Cardiac muscle cell (in vitro differentiated cells and primary cell): ENCODE measurements around the gene ZNF430. TPM values are rescaled to one million over a fixed set of nuclear protein-coding genes. Genes with fewer than 3 reads are reported as not detected.

Source experiments
- DNase-seq, 2 donors: peaks; one replicate each; pipeline versions ENCODE4 v3.0.0 to v3.0.0-alpha.2; 2010 to 2017; ENCODE audit warnings: low read depth in 1 of 2, low spot score in 1 of 2
- H3K27ac ChIP-seq: fragments of 200-600 bp; sonication (generic); 2 replicates; pipeline ENCODE4 v1.5.1; 2016
- H3K27me3 ChIP-seq: fragments of 200-600 bp; sonication (generic); 2 replicates; pipeline ENCODE4 v1.6.0; 2016; ENCODE audit warnings: control low read depth
- H3K36me3 ChIP-seq: fragments of 200-600 bp; sonication (generic); 2 replicates; pipeline ENCODE4 v1.5.1; 2016; ENCODE audit warnings: control low read depth
- H3K4me1 ChIP-seq: fragments of 200-600 bp; sonication (generic); 2 replicates; pipeline ENCODE4 v1.8.1; 2017; ENCODE audit warnings: low read depth, mild to moderate bottlenecking, mixed run types
- H3K4me3 ChIP-seq: fragments of 200-600 bp; sonication (generic); 2 replicates; pipeline ENCODE4 v1.5.1; 2016; ENCODE audit warnings: mild to moderate bottlenecking
- H3K9me3 ChIP-seq: fragments of 200-600 bp; sonication (generic); 2 replicates; pipeline ENCODE4 v1.5.1; 2017; ENCODE audit warnings: low read depth, mild to moderate bottlenecking, control low read depth
- polyA plus RNA-seq: library from polyadenylated mRNA; unstranded; fragments of >200 nt; fragmentation: Nextera tagmentation; extraction: Ambion mirVana; gene quantifications from 2 replicates; pipeline ENCODE4 v1.2.1, GENCODE V29; 2016
- total RNA-seq: library from RNA; depleted of rRNA; stranded (reverse); fragments of >200 nt; gene quantifications from 2 replicates; pipeline ENCODE4 v1.2.3, GENCODE V29; 2016
- TF ChIP-seq, protein P1 (sequence below): IDR thresholded peaks from 2 replicates; pipeline ENCODE4 v1.5.1; 2012; ENCODE audit warnings: low read depth, mild to moderate bottlenecking, low read length

Gene ZNF430
- total and polyA plus RNA-seq, 2 experiments from 2014 or later, result 6.3 to 12.0 TPM

DNA sequence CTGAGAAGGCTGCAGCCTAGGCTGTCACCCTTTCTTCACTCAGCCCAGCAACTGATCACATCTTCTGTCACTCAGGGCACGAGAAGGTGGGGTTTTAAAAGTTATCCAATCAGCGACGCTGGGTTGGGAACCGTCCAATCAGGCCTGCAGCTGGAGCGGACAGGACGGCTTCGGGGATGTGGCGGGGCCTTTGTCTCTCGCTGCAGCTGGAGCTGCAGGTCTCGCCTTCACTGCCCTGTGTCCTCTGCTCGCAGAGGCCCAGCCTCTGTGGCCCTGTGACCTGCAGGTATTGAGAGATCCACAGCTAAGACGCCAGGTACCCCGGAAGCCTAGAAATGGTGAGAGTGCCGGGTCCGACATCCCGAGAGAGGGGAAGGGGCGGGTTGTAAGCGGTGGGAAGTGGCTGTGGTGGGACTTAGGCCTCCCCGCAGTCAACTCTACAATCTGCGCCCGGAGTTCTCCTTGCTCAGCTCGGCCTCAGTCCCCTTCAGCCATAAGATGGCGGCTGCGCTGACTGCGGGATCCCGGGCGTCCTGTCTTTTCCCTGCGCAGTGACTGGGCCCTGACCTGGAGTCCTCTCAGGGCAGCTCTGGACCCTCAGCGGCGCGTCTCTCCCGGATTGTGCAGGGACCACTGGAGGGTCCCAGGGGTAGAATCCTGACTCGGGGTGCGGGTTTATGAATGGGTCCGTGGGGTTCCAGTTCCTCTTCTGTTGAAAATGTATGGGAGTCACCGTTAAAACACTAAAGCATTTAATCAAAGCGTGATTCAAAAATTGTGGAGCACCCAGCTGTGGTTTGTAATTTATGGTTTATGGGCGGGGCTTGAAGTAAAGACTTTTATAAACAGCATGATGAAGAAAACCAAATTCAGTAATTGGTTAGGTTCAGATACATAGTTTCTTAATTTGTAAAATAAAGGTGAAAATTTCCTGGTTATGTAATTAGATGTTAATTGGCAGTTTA lies 61.8 kb downstream of the ZNF430 start, which contains the start of gene ZNF714:
TSS of gene ZNF714 (plus strand) at position 193 of the 965 bp plus-strand sequence. CDS start 16,066 bp downstream, outside the sequence.
- Histone ChIP-seq H3K36me3 (no peaks in the 10 kb centered on the region), H3K27ac (peak within 1 kb of the TSS; percentile 95), H3K9me3 (no peaks in the 10 kb centered on the region), H3K4me3 (peak within 1 kb of the TSS; percentile 75), H3K27me3 (no peaks in the 10 kb centered on the region), H3K4me1 (peaks cover 4% of the 10 kb centered on the region)
- peak; percentile 88 to 94 for DNase-seq
- TF ChIP-seq, protein P1, sequence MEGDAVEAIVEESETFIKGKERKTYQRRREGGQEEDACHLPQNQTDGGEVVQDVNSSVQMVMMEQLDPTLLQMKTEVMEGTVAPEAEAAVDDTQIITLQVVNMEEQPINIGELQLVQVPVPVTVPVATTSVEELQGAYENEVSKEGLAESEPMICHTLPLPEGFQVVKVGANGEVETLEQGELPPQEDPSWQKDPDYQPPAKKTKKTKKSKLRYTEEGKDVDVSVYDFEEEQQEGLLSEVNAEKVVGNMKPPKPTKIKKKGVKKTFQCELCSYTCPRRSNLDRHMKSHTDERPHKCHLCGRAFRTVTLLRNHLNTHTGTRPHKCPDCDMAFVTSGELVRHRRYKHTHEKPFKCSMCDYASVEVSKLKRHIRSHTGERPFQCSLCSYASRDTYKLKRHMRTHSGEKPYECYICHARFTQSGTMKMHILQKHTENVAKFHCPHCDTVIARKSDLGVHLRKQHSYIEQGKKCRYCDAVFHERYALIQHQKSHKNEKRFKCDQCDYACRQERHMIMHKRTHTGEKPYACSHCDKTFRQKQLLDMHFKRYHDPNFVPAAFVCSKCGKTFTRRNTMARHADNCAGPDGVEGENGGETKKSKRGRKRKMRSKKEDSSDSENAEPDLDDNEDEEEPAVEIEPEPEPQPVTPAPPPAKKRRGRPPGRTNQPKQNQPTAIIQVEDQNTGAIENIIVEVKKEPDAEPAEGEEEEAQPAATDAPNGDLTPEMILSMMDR, result no peak

DNA sequence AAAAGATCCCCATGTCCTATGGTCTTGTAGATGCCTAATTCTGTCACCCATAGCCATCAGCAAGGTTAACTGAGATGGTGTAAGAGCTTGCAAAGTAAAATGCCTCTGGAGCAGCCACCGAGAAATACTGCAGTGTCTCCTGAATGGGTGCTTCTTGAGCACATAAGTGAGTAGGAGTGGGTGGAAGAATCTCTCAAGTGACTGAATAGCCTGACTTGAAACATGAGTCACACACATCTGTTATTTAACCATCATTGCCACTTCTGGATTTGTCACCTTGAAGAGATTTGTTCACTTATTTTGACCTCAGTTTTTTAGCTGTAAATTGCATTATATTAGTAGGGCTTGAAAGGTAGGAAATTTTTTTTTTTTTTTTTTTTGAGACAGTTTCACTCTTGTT lies 63.9 kb downstream of the ZNF430 start:
- H3K27ac ChIP-seq, result no peak overlapping the region
- peak in 1 of 2 donors; percentile 35 for DNase-seq
- TF ChIP-seq, protein P1, result no peak
- no peaks in the 10 kb centered on the region for H3K9me3 ChIP-seq
- H3K4me3 ChIP-seq, result no peak overlapping the region
- H3K27me3 ChIP-seq, result no peaks in the 10 kb centered on the region
- H3K36me3 ChIP-seq, result no peaks in the 10 kb centered on the region
- peaks cover 7% of the 10 kb centered on the region for H3K4me1 ChIP-seq

DNA sequence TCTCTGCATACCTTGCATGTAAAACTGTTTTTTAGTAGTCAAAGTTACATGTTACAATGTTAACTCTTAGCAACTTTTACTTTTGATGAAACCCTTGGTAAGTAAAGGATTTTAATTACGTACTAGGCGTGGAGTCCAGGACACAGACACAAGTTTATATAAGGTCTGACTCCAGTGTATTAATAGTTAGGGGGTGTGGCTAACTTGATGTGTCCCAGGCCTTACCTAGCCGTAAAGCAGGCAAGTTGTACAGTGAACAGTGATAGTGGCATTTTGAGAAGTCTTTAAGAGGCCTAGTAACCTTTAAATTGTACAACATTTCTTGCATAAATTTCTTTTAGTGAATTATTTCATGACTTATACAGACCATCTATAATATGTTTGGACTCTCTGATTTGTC lies 67.4 kb downstream of the ZNF430 start:
- TF ChIP-seq, protein P1, result no peak

DNA sequence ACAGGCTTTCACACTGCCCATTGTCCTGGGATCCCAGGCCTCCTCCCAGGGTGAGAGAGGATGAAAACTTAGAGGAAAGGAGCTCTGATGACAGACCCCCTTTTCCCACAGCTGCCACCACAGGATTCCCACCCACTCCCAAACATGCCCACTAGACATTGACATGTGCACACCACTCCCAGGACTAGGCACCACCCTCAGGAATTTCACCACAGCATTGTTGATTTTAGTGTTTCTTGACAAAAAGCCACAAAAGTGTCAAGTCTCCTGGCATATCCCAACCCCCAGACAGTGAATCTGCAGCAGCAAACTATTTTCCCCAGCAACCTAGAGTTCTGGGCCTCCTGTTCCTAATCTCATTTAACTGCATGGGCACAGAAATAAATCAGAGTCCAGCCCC lies 71.7 kb downstream of the ZNF430 start:
- no peaks in the 10 kb centered on the region for H3K9me3 ChIP-seq
- DNase-seq, result peak in 1 of 2 donors; percentile 71
- no peaks in the 10 kb centered on the region for H3K27me3 ChIP-seq
- H3K36me3 ChIP-seq, result no peaks in the 10 kb centered on the region
- no peak overlapping the region for H3K4me3 ChIP-seq
- peaks cover 4% of the 10 kb centered on the region for H3K4me1 ChIP-seq
- TF ChIP-seq, protein P1, result no peak
- H3K27ac ChIP-seq, result peak overlapping the region; percentile 43

More for the DNA sequence above, 67.4 kb downstream of the ZNF430 start:
- no peaks in the 10 kb centered on the region for H3K36me3 ChIP-seq
- no peaks in the 10 kb centered on the region for H3K27me3 ChIP-seq
- no peak overlapping the region for H3K27ac ChIP-seq
- DNase-seq, result peak in 1 of 2 donors; percentile 20
- no peak overlapping the region for H3K4me3 ChIP-seq
- no peaks in the 10 kb centered on the region for H3K9me3 ChIP-seq
- H3K4me1 ChIP-seq, result peaks cover 4% of the 10 kb centered on the region

DNA sequence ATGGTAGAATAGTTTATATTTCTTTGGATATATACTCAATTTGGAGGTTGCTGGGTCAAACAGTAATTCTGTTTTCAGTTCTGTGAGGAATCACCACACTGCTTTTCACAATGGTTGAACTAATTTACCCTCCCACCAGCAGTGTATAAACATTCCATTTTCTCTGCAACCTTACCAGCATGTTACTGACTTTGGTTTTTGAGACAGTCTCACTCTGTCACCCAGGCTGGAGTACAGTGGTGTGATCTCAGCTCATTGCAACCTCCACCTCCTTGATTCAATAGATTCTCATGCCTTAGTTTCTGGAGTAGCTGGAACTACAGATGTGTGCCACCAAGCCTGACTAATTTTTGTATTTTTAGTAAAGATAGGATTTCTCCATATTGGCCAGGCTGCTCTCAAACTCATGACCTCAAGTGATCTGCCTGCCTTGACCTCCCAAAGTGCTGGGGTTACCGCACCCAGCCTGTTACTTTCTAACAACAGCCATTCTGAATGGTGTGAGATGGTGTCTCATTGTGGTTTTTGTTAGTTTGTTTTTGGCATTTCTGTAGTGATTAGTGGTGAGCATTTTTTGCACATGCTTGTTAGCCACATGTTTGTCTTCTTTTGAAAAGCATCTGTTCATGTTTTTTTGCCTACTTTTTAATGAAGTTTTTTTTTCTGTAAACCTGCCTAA lies 74.0 kb downstream of the ZNF430 start:
- TF ChIP-seq, protein P1, result no peak
- no peaks in the 10 kb centered on the region for H3K9me3 ChIP-seq
- H3K4me1 ChIP-seq, result no peaks in the 10 kb centered on the region
- H3K27ac ChIP-seq, result no peak overlapping the region
- no peaks in the 10 kb centered on the region for H3K27me3 ChIP-seq
- no peak overlapping the region for H3K4me3 ChIP-seq
- no peaks in the 10 kb centered on the region for H3K36me3 ChIP-seq
- no peak for DNase-seq
